Kidney (tissue), 14 donors: ENCODE data around the gene SP110. TPM values are rescaled to one million over a fixed set of nuclear protein-coding genes. Genes with fewer than 3 reads are reported as not detected.
"Not testable (repeated sequence)": the region's sequence is repeated elsewhere in the genome, so short reads cannot be mapped to it uniquely, and the experiment has no call there.

Experiments used
- DNase-seq, 5 donors: peaks; one replicate each; pipeline ENCODE4 v3.0.0-alpha.2; 2013 to 2020
- FAIRE-seq: peaks from 2 replicates; lab custom pipeline; 2012; peaks lifted over from hg19 to GRCh38; lab: Jason Lieb, UNC
- H3K27ac ChIP-seq, 2 donors: one replicate each; pipeline ENCODE4 v1.7.0; 2013; ENCODE audit warnings: low read depth in 2 of 2, low read length in 2 of 2, inconsistent platforms in 1 of 2
- H3K27me3 ChIP-seq: one replicate; pipeline ENCODE4 v1.7.1; 2013; ENCODE audit warnings: low read length, inconsistent platforms; ENCODE audit not compliant: control insufficient read depth, insufficient read depth
- H3K36me3 ChIP-seq, 3 donors: one replicate each; pipeline versions ENCODE4 v1.7.0 to v1.7.1; 2013; ENCODE audit warnings: low read length in 3 of 3, control low read depth in 1 of 3, inconsistent platforms in 1 of 3; ENCODE audit not compliant: insufficient read depth in 3 of 3, control insufficient read depth in 2 of 3
- H3K4me1 ChIP-seq, 3 donors: one replicate each; pipeline versions ENCODE4 v1.7.0 to v1.7.1; 2013; ENCODE audit warnings: low read length in 3 of 3, inconsistent platforms in 1 of 3, low read depth in 1 of 3; ENCODE audit not compliant: control insufficient read depth in 2 of 3, insufficient read depth in 2 of 3
- H3K4me3 ChIP-seq, 3 donors: one replicate each; pipeline versions ENCODE4 v1.7.0 to v1.8.1; 2013; ENCODE audit warnings: low read length in 3 of 3, control low read depth in 1 of 3, inconsistent platforms in 1 of 3
- H3K9ac ChIP-seq, 3 donors: one replicate each; pipeline versions ENCODE4 v1.7.0 to v1.7.1; 2013; ENCODE audit warnings: low read length in 3 of 3, control low read depth in 1 of 3, inconsistent platforms in 1 of 3
- H3K9me3 ChIP-seq, 3 donors: one replicate each; pipeline versions ENCODE4 v1.7.0 to v1.7.1; 2013; ENCODE audit warnings: low read length in 3 of 3, control low read depth in 1 of 3, inconsistent platforms in 1 of 3; ENCODE audit not compliant: control insufficient read depth in 2 of 3, insufficient read depth in 1 of 3
- intact Hi-C: fragments of 100-400 bp; cut with DNase I; formaldehyde crosslinking; loops from one replicate; pipeline ENCODE4 v1.11.1; 2022
- polyA plus RNA-seq: library from polyadenylated mRNA; stranded (reverse); fragments of 350-450 nt; fragmentation: Illumina TruSeq; extraction: RNeasy Lipid Tissue Mini Kit (QIAGEN cat#74804); gene quantifications from one replicate; pipeline ENCODE4 v1.2.3, GENCODE V29; 2014; ENCODE audit warnings: low read depth, low replicate concordance; ENCODE audit not compliant: insufficient read depth
- total RNA-seq: library from RNA; stranded (reverse); fragmentation: NEBNext Ultra II Directional; extraction: Animal tissue kit (Norgen Biotek cat#: 25700); gene quantifications from one replicate; pipeline ENCODE4 v1.2.1, GENCODE V29; 2021
- TF ChIP-seq, protein P1 (sequence below): IDR thresholded peaks from 3 replicates; pipeline ENCODE4 v1.5.1; 2012; ENCODE audit warnings: mild to moderate bottlenecking, moderate library complexity, borderline replicate concordance; ENCODE audit not compliant: insufficient read depth; ENCODE audit errors: extremely low read depth
- donor health status: control.
- donor health status: control.
- donor health status: control.
- donor health status: control.
- donor health status: control.
- donor health status: DM: yes; HTN: yes; CAD: no.
- donor health status: Normal renal cell carcinoma (clear cell type).

SP110 gene
- total and polyA plus RNA-seq, 2 donors from 2014 or later, result 12.7 to 28.3 TPM

DNA sequence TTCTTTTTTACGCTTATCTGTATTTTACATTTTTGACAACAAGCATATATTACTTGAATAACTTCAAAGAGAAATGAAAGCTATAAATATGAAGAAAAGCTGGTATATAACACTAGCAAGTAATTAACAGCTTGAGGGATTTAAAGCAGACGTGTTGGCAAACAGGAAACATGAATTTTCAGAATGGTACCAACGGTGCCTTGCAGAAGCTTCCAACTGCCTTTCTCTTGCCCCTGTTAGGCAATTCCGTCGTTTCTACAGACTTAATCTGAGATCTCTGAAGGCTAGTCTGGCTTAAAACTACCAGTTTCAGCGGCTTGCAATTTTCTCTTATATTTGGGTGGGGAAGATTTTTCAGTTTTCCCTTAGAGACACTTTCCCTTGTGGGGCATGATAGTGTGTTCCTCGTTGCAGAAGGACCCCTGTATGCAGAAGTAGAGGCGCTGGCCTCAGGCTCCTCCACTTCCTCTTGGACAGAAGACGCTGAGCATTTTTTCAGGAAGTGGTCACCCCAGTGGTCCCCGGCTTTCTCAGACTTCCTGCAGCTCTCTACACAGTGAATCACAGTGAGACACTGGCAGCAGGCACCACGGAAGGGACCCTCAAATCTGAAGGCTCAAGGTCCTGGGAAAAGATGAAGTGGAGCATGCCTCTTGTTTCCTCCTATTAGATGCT lies 94.9 kb downstream of the SP110 start:
- peak in 2 of 5 donors; percentile 7 to 56 for DNase-seq
- H3K36me3 ChIP-seq, result no peaks in the 10 kb centered on the region
- peaks cover 0 to 4% (median 0%) of the 10 kb centered on the region in 3 donors for H3K9me3 ChIP-seq
- TF ChIP-seq, protein P1, sequence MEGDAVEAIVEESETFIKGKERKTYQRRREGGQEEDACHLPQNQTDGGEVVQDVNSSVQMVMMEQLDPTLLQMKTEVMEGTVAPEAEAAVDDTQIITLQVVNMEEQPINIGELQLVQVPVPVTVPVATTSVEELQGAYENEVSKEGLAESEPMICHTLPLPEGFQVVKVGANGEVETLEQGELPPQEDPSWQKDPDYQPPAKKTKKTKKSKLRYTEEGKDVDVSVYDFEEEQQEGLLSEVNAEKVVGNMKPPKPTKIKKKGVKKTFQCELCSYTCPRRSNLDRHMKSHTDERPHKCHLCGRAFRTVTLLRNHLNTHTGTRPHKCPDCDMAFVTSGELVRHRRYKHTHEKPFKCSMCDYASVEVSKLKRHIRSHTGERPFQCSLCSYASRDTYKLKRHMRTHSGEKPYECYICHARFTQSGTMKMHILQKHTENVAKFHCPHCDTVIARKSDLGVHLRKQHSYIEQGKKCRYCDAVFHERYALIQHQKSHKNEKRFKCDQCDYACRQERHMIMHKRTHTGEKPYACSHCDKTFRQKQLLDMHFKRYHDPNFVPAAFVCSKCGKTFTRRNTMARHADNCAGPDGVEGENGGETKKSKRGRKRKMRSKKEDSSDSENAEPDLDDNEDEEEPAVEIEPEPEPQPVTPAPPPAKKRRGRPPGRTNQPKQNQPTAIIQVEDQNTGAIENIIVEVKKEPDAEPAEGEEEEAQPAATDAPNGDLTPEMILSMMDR, result no peak
- H3K9ac ChIP-seq, result no peak overlapping the region
- intact Hi-C loops, result no loop called here
- H3K27me3 ChIP-seq, result no peaks in the 10 kb centered on the region
- no peak overlapping the region for H3K4me3 ChIP-seq
- peaks cover 0 to 4% (median 0%) of the 10 kb centered on the region in 3 donors for H3K4me1 ChIP-seq
- FAIRE-seq, result no peak
- no peak overlapping the region for H3K27ac ChIP-seq

DNA sequence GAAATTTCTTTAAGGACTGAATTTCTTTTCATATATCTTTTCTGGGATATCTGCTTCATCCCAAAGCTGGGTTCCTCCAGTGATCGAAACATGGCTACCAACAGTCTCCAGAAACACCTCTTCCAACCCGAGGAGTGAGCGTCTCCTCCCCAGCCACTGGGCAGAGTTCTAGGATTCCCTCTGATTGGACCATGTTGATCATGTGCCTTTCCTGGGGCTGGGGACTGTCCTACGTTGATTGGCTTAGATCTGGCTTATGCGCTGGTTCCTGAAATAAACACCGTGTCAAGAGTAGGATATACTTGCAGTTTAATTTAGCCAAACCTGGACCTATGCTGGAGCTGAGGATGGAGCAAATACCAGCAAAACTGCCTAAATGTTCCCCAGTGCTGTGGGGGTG lies 95.5 kb downstream of the SP110 start:
- intact Hi-C loops, result no loop called here
- FAIRE-seq (no peak), DNase-seq (no peak)
- H3K36me3 ChIP-seq, result no peaks in the 10 kb centered on the region
- no peak overlapping the region for H3K27ac ChIP-seq
- peaks cover 0 to 4% (median 0%) of the 10 kb centered on the region in 3 donors for H3K9me3 ChIP-seq
- H3K9ac ChIP-seq, result no peak overlapping the region
- TF ChIP-seq, protein P1, result no peak
- H3K4me1 ChIP-seq, result peaks cover 0 to 1% (median 0%) of the 10 kb centered on the region in 3 donors
- no peaks in the 10 kb centered on the region for H3K27me3 ChIP-seq
- H3K4me3 ChIP-seq, result no peak overlapping the region

DNA sequence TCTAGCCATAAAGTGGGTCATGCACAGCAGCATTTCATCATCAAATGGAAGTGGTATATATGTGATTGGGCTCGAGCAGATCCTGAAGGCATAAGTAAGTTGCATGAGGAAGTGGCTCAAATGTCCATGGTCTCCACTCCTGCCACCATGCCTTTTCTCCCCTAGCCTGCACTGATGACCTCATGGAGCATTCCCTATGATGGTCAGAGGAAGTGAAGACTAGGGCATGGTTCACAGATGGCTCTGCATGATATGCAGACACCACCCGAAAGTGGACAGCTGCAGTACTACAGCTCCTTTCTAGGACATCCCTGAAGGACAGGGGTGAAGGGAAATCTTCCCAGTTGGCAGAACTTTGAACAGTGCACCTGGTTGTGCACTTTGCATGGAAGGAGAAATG lies 99.4 kb downstream of the SP110 start:
- FAIRE-seq, H3K9me3 ChIP-seq, H3K4me1 ChIP-seq, H3K36me3 ChIP-seq, H3K4me3 ChIP-seq, H3K27me3 ChIP-seq, DNase-seq, intact Hi-C loops, H3K9ac ChIP-seq, H3K27ac ChIP-seq: not testable (repeated sequence)

- H3K9me3 ChIP-seq, FAIRE-seq, intact Hi-C loops, H3K27ac ChIP-seq, H3K36me3 ChIP-seq, H3K9ac ChIP-seq, H3K4me3 ChIP-seq, H3K4me1 ChIP-seq, DNase-seq, H3K27me3 ChIP-seq: not testable (repeated sequence)
Measured at GRCh38 chr2:230119827-230120226, 100.0 kb downstream of the SP110 start.

Other genes starting within 250 kb of the SP110 start
- gene SLC16A14, start 151.1 kb downstream of the SP110 start, total RNA-seq, result 6.6 TPM
- gene SLC16A14, start 151.1 kb downstream of the SP110 start, polyA plus RNA-seq, result 1.5 TPM
- 7.3 TPM for gene SP140, start 5.8 kb upstream of the SP110 start, total RNA-seq
- gene SP140, start 5.8 kb upstream of the SP110 start, polyA plus RNA-seq, result 0.52 TPM
- 23.8 TPM for gene SP140L, start 107.2 kb upstream of the SP110 start, total RNA-seq
- gene SP140L, start 107.2 kb upstream of the SP110 start, polyA plus RNA-seq, result 4.6 TPM
- 118 TPM for gene SP100, start 196.2 kb upstream of the SP110 start, total RNA-seq
- 35.7 TPM for gene SP100, start 196.2 kb upstream of the SP110 start, polyA plus RNA-seq